GM12878 (cell line): Measurements from ENCODE around the gene CACNA1G. TPM values are rescaled to one million over a fixed set of nuclear protein-coding genes. Genes with fewer than 3 reads are reported as not detected.
A peak's percentile ranks its signal among the peaks of the same experiment; 100 is the strongest.

Source experiments
- ATAC-seq: fragments of 200-7000 bp; cut with Tn5 transposase; 3 replicates; pipeline ENCODE4 v1.9.1; 2020; ENCODE audit warnings: mild to moderate bottlenecking, moderate library complexity
- BruUV-seq: library from RNA; stranded (reverse); fragments of 400-500 nt; replicated peaks from 2 replicates; lab custom pipeline; 2021; lab: Mats Ljungman, UMichigan
- CTCF ChIA-PET: fragments of 300-600 bp; sonication (Branson Sonifier 250); formaldehyde crosslinking; extraction: SDS; loops from one replicate; lab custom pipeline; 2021; ENCODE audit warnings: inconsistent platforms; lab: Yijun Ruan, JAX
- POLR2A ChIA-PET: fragments of 350-600 bp; formaldehyde crosslinking; extraction: SDS; loops from one replicate; lab custom pipeline; 2021; ENCODE audit warnings: inconsistent platforms; lab: Charles Lee
- RAD21 ChIA-PET: fragments of 300-600 bp; sonication (Branson Sonifier 250); formaldehyde crosslinking; loops from one replicate; lab custom pipeline; 2023; ENCODE audit warnings: antibody characterized with exemption; ENCODE audit not compliant: unreplicated experiment; lab: Charles Lee
- SMC1A ChIA-PET: fragments of 300-600 bp; sonication (Branson Sonifier 250); formaldehyde crosslinking; loops from one replicate; lab custom pipeline; 2023; ENCODE audit not compliant: unreplicated experiment, uncharacterized antibody; lab: Charles Lee
- DNase-seq: peaks from one replicate; pipeline ENCODE4 v3.0.0-alpha.2; 2011; ENCODE audit warnings: low read depth, low spot score
- FAIRE-seq: peaks from 3 replicates; lab custom pipeline; 2011; peaks lifted over from hg19 to GRCh38; lab: Jason Lieb, UNC
- H2AFZ ChIP-seq: 2 replicates; pipeline ENCODE4 v1.6.0; 2011; ENCODE audit warnings: low read depth, low read length, control low read depth; ENCODE audit not compliant: control insufficient read depth
- H3K27ac ChIP-seq: 2 replicates; pipeline ENCODE4 v1.5.1; 2011; ENCODE audit warnings: control low read depth; ENCODE audit not compliant: control insufficient read depth, insufficient read depth
- H3K27me3 ChIP-seq, 2 experiments: replicated peaks in 1 of 2; 2 replicates each; pipeline versions ENCODE4 v1.6.0 to v1.6.1; 2011; ENCODE audit warnings: low read length in 1 of 2; ENCODE audit not compliant: control insufficient read depth in 2 of 2, insufficient read depth in 2 of 2
- H3K36me3 ChIP-seq, 2 experiments: 2 replicates each; pipeline ENCODE4 v1.5.1; 2011; ENCODE audit warnings: low read length in 1 of 2; ENCODE audit not compliant: control insufficient read depth in 2 of 2, insufficient read depth in 2 of 2
- H3K4me1 ChIP-seq: 2 replicates; pipeline ENCODE4 v1.6.1; 2011; ENCODE audit warnings: mild to moderate bottlenecking, low read length, moderate library complexity, mixed read lengths; ENCODE audit not compliant: control insufficient read depth, insufficient read depth
- H3K4me2 ChIP-seq: 2 replicates; pipeline ENCODE4 v1.6.0; 2011; ENCODE audit warnings: control low read depth; ENCODE audit not compliant: control insufficient read depth, insufficient read depth
- H3K4me3 ChIP-seq: fragments of 200-600 bp; sonication (generic); 2 replicates; pipeline ENCODE4 v1.5.1; 2016
- H3K79me2 ChIP-seq: 2 replicates; pipeline ENCODE4 v1.6.0; 2011; ENCODE audit warnings: low read length; ENCODE audit not compliant: control insufficient read depth, insufficient read depth
- H3K9ac ChIP-seq: 2 replicates; pipeline ENCODE4 v1.8.0; 2011; ENCODE audit warnings: low read length, control low read depth, mixed read lengths; ENCODE audit not compliant: control insufficient read depth, insufficient read depth
- H3K9me3 ChIP-seq: replicated peaks from 3 replicates; pipeline ENCODE4 v1.5.1; 2011; ENCODE audit warnings: mild to moderate bottlenecking, low read length; ENCODE audit not compliant: control insufficient read depth, insufficient read depth
- H4K20me1 ChIP-seq: 2 replicates; pipeline ENCODE4 v1.6.0; 2011; ENCODE audit not compliant: control insufficient read depth, insufficient read depth
- ASH2L ChIP-seq: fragments of 300-600, 200-600 bp; sonication (generic); IDR thresholded peaks from 2 replicates; pipeline ENCODE4 v1.6.1; 2017; ENCODE audit warnings: low read depth, mild to moderate bottlenecking, borderline replicate concordance
- CHD1 ChIP-seq: IDR thresholded peaks from 2 replicates; pipeline ENCODE4 v1.6.1; 2012; ENCODE audit warnings: low read depth, low read length, improper control_type of control experiment
- NR2C2 ChIP-seq: IDR thresholded peaks from 2 replicates; pipeline ENCODE4 v1.6.1; 2011; ENCODE audit warnings: borderline replicate concordance, low read depth; ENCODE audit not compliant: control insufficient read depth, insufficient read length
- PAX5 ChIP-seq: IDR thresholded peaks from 2 replicates; pipeline ENCODE4 v1.6.1; 2011; ENCODE audit warnings: low read depth, low read length, borderline replicate concordance
- RB1 ChIP-seq: fragments of 450-650 bp; formaldehyde crosslinking; IDR thresholded peaks from 2 replicates; pipeline ENCODE4 v1.6.1; 2017; ENCODE audit warnings: mild to moderate bottlenecking, borderline replicate concordance
- RELA ChIP-seq: fragments of 450-650 bp; IDR thresholded peaks from 2 replicates; pipeline ENCODE4 v1.8.0; 2014; ENCODE audit warnings: borderline replicate concordance; ENCODE audit not compliant: partially characterized antibody
- SMC3 ChIP-seq: IDR thresholded peaks from 2 replicates; pipeline ENCODE4 v1.6.1; 2011; ENCODE audit warnings: low read length, improper control_type of control experiment, borderline replicate concordance
- YY1 ChIP-seq: IDR thresholded peaks from 2 replicates; pipeline ENCODE4 v1.6.1; 2011; ENCODE audit warnings: low read depth, mild to moderate bottlenecking, low read length
- ZSCAN29 ChIP-seq: fragments of 450-650 bp; IDR thresholded peaks from 2 replicates; pipeline ENCODE4 v1.6.1; 2017; ENCODE audit warnings: mild to moderate bottlenecking, moderate library complexity
- ZZZ3 ChIP-seq: IDR thresholded peaks from 2 replicates; pipeline ENCODE4 v1.6.1; 2011; ENCODE audit warnings: low read depth; ENCODE audit not compliant: control insufficient read depth, insufficient read length
- WGBS: methylation state at CpG from one replicate; pipeline ENCODE4 v1.1.6; 2016; ENCODE audit warnings: low lambda C conversion rate; ENCODE audit not compliant: insufficient replicate concordance, insufficient coverage; ENCODE audit errors: missing lambda C conversion rate; 5-methylcytosine and 5-hydroxymethylcytosine counted together
- in situ Hi-C: fragments of 300-500 bp; cut with MboI; formaldehyde crosslinking; loops from 9 replicates; pipeline ENCODE4 v1.14.3; 2018; ENCODE audit warnings: mixed read lengths
- intact Hi-C: fragments of 100-400 bp; cut with micrococcal nuclease; formaldehyde crosslinking; loops from one replicate; pipeline ENCODE4 v1.14.2; 2022; ENCODE audit not compliant: unreplicated experiment
- polyA plus RNA-seq, 11 experiments: library from polyadenylated mRNA; depleted of rRNA in 4 of 11; unstranded in 6 of 11; stranded (reverse) in 5 of 11; fragments of >200 nt; fragmentation: Nextera tagmentation in 4 of 11; fragmentation: Illumina TruSeq in 1 of 11; extraction: Ambion mirVana in 4 of 11; extraction: Trizol in 1 of 11; gene quantifications; 1 replicate in 1 of 11; 2 replicates in 10 of 11; pipeline versions ENCODE4 v1.2.1 to v1.2.3, GENCODE V29; 2011 to 2016; ENCODE audit warnings: inconsistent platforms in 2 of 11, missing spikeins in 2 of 11, low read depth in 1 of 11
- total RNA-seq, 4 experiments: library from RNA; depleted of rRNA in 3 of 4; stranded (reverse); fragments of >200 nt in 3 of 4; fragmentation: Illumina TruSeq in 1 of 4; extraction: Trizol in 1 of 4; gene quantifications; 2 replicates each; pipeline versions ENCODE4 v1.2.1 to v1.2.3, GENCODE V29; 2013 to 2021
- TF ChIP-seq, protein P1 (sequence below): IDR thresholded peaks from 2 replicates; pipeline ENCODE4 v1.6.1; 2011; ENCODE audit warnings: low read depth, low read length, improper control_type of control experiment, borderline replicate concordance
- TF ChIP-seq, protein P2 (sequence below): IDR thresholded peaks from 2 replicates; pipeline ENCODE4 v1.6.1; 2012; ENCODE audit warnings: low read length, inconsistent platforms
- TF ChIP-seq, protein P3 (sequence below): IDR thresholded peaks from 2 replicates; pipeline ENCODE4 v1.6.1; 2011; ENCODE audit warnings: borderline replicate concordance, low read depth, mild to moderate bottlenecking, moderate library complexity, low read length; ENCODE audit not compliant: insufficient read depth, poor library complexity, severe bottlenecking

The CACNA1G gene
- total and polyA plus RNA-seq, 10 of the 15 experiments (the other 5 are each of a cell fraction or from before 2014, with no cell fraction given): 0.03 to 0.15 TPM; not detected in 8

DNA sequence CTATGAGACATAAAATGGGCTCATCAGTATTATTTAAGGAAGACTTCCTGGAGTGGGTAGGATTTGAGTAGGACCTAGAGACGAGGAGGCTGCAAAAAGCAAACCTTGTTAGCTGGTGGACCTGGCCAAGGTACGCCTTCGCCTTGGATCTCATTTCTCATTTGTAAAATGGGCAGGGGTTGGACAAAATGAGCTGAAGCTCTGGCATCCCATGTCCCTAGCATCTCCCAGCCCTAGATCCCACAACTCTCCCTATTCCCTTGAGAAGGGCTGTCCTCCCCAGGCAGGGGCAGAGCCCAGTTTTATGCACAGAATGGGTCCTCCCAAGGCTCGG lies 13.8 kb upstream of the CACNA1G start:
- no peaks in the 10 kb centered on the region; a peak in 1 of 4 replicates for H3K36me3 ChIP-seq
- H3K27ac ChIP-seq: no peak overlapping the region
- H3K4me2 ChIP-seq: 0 out of 2 replicates have a peak overlapping the region, but pooled peaks have one; percentile 40
- no peak for DNase-seq
- H2AFZ ChIP-seq: peak overlapping the region; percentile 82
- ATAC-seq: no peak
- H3K9ac ChIP-seq: no peak overlapping the region
- no peak for FAIRE-seq
- TF ChIP-seq RB1: no peak
- TF ChIP-seq, protein P1, sequence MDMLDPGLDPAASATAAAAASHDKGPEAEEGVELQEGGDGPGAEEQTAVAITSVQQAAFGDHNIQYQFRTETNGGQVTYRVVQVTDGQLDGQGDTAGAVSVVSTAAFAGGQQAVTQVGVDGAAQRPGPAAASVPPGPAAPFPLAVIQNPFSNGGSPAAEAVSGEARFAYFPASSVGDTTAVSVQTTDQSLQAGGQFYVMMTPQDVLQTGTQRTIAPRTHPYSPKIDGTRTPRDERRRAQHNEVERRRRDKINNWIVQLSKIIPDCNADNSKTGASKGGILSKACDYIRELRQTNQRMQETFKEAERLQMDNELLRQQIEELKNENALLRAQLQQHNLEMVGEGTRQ: no peak
- no peak for TF ChIP-seq RELA
- TF ChIP-seq YY1: no peak
- TF ChIP-seq, protein P2, sequence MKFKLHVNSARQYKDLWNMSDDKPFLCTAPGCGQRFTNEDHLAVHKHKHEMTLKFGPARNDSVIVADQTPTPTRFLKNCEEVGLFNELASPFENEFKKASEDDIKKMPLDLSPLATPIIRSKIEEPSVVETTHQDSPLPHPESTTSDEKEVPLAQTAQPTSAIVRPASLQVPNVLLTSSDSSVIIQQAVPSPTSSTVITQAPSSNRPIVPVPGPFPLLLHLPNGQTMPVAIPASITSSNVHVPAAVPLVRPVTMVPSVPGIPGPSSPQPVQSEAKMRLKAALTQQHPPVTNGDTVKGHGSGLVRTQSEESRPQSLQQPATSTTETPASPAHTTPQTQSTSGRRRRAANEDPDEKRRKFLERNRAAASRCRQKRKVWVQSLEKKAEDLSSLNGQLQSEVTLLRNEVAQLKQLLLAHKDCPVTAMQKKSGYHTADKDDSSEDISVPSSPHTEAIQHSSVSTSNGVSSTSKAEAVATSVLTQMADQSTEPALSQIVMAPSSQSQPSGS: no peak
- no peak for TF ChIP-seq SMC3
- no peak for TF ChIP-seq CHD1
- no peak for TF ChIP-seq ZSCAN29
- TF ChIP-seq, protein P3, sequence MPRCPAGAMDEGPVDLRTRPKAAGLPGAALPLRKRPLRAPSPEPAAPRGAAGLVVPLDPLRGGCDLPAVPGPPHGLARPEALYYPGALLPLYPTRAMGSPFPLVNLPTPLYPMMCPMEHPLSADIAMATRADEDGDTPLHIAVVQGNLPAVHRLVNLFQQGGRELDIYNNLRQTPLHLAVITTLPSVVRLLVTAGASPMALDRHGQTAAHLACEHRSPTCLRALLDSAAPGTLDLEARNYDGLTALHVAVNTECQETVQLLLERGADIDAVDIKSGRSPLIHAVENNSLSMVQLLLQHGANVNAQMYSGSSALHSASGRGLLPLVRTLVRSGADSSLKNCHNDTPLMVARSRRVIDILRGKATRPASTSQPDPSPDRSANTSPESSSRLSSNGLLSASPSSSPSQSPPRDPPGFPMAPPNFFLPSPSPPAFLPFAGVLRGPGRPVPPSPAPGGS: no peak
- TF ChIP-seq ASH2L: no peak
- TF ChIP-seq ZZZ3: no peak
- TF ChIP-seq PAX5: no peak
- no peak for TF ChIP-seq NR2C2
- TF ChIP-seq, all 136 proteins: peak for 0
- 50% methylated on average over 4 of the region's 4 CpGs for WGBS
- Histone ChIP-seq H3K9me3 (no peaks in the 10 kb centered on the region), H3K4me1 (peaks cover 5% of the 10 kb centered on the region), H3K27me3 (no peaks in the 10 kb centered on the region), H3K79me2 (peaks cover 3% of the 10 kb centered on the region), H4K20me1 (no peaks in the 10 kb centered on the region), H3K4me3 (no peak overlapping the region)
- ChIA-PET SMC1A (interaction anchor here (0.6 to 1.6 kb wide), 2 partner anchors 31 to 210 kb away, joined by 3 to 4 read pairs; no protein-coding TSS in a partner anchor), CTCF (interaction anchor here (0.6 to 2.9 kb wide), 14 partner anchors 28 to 424 kb away, joined by 3 to 14 read pairs (median 3); no protein-coding TSS in a partner anchor), RAD21 (no interaction called here), POLR2A (interaction anchor here (0.5 to 0.9 kb wide), 2 partner anchors 8 to 79 kb away, joined by 3 to 7 read pairs; no protein-coding TSS in a partner anchor)
- in situ Hi-C loops (loop anchor here (5.0 to 10.0 kb wide), 2 partner anchors 151 to 408 kb away; no protein-coding TSS in a partner anchor), intact Hi-C loops (loop anchor here (1.0 to 10.0 kb wide), 6 partner anchors 80 to 408 kb away; no protein-coding TSS in a partner anchor)
- BruUV-seq: no TSS peak
